ENCODE data around the gene SLC9A9.

DNA sequence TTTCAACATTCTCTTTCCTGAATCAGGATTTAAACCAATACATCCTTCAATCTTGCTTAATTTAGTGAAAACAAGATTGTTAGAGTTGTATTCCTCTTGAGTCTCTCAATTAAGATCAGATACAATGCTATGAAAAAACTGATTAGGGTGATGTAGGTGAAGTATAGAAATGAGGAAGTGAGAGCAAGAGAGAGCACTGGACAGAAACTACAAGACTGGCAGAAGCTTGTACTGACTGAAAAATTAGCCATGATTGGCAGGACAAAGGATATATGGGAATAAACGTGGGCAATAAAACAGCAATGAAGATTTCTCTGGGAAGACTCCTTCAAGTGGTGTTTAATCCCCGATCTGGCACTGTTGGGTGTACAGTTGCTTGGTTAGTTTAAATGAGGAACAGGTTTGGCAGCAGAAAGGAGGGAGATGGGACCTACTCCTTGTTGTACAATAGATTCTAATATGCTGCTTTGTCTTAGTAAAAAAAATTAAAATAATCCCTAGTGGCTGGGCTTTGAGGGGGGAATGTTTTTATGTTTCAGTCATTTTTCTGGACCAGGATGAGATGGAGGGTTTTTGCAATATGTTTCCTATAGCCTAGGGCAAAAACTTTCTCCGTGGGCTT, 252.7 kb downstream of the SLC9A9 start:
- TF ChIP-seq SIN3A (IDR thresholded peaks at IDR 0.05; ENCODE audit: borderline replicate concordance, low read depth, low read length) = no peak
- TF ChIP-seq CTCF (IDR thresholded peaks at IDR 0.05) = no peak
- TF ChIP-seq RAD21 (IDR thresholded peaks at IDR 0.05; ENCODE audit: low read length) = no peak
- no peak for TF ChIP-seq USF1 (IDR thresholded peaks at IDR 0.05; ENCODE audit: borderline replicate concordance, low read depth)

Data from SK-N-SH (cell line).